Immature natural killer cell (primary cell): ENCODE measurements around the gene HBEGF. TPM values are rescaled to one million over a fixed set of nuclear protein-coding genes. Genes with fewer than 3 reads are reported as not detected.

Source experiments
- DNase-seq, 3 donors: peaks; one replicate each; pipeline ENCODE4 v3.0.0; 2022; ENCODE audit warnings: mixed read lengths in 1 of 3
- H3K27ac Mint-ChIP-seq, 6 donors: one replicate each; pipeline ENCODE4 v1.8.0; 2020; ENCODE audit warnings: mixed read lengths in 6 of 6, mild to moderate bottlenecking in 5 of 6, inconsistent platforms in 4 of 6, moderate library complexity in 3 of 6
- H3K27me3 Mint-ChIP-seq, 3 donors: one replicate each; pipeline ENCODE4 v1.8.0; 2020 to 2021; ENCODE audit warnings: low read depth in 3 of 3, mild to moderate bottlenecking in 3 of 3, mixed read lengths in 3 of 3, moderate library complexity in 3 of 3, inconsistent platforms in 1 of 3
- H3K36me3 Mint-ChIP-seq, 3 donors: one replicate each; pipeline ENCODE4 v1.8.0; 2020; ENCODE audit warnings: mixed read lengths in 3 of 3, inconsistent platforms in 2 of 3, mild to moderate bottlenecking in 2 of 3
- H3K4me1 Mint-ChIP-seq, 2 donors: one replicate each; pipeline ENCODE4 v1.8.0; 2020; ENCODE audit warnings: inconsistent platforms in 2 of 2, mild to moderate bottlenecking in 2 of 2, mixed read lengths in 2 of 2, moderate library complexity in 1 of 2
- H3K4me3 Mint-ChIP-seq, 5 donors: one replicate each; pipeline ENCODE4 v1.8.0; 2020; ENCODE audit warnings: mild to moderate bottlenecking in 5 of 5, mixed read lengths in 5 of 5, inconsistent platforms in 3 of 5, moderate library complexity in 3 of 5
- H3K9me3 Mint-ChIP-seq, 6 donors: one replicate each; pipeline ENCODE4 v1.8.0; 2020; ENCODE audit warnings: mild to moderate bottlenecking in 6 of 6, mixed read lengths in 6 of 6, inconsistent platforms in 4 of 6, moderate library complexity in 3 of 6
- polyA plus RNA-seq, 3 donors: library from polyadenylated mRNA; unstranded; fragments of 300-500 nt; fragmentation: Illumina TruSeq; gene quantifications; one replicate each; pipeline ENCODE4 v1.2.3, GENCODE V29; 2021

HBEGF gene
- polyA plus RNA-seq, 3 donors from 2014 or later = 0.80 to 2.2 TPM; not detected in 1

DNA sequence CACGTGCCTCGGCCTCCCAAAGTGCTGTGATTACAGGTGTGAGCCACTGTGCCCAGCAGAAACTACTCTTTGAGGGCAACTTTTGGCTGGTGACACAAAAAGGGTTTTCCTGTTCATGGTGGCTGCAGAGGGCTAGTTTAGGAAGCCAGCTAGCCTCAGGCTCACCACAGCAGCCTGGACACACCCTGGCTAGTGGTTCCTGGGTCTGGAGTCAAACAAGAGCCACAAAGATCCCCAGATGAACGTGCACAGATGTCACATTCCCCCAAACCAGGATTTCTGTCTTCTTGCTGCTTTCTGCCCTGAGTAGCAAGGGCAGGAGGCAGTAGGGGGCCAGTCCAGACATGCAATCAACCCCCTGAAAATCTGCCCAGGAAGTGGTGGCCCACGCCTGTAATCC, 6.8 kb downstream of the HBEGF start:
- Mint-ChIP-seq H3K27me3 (peaks cover 0 to 5% (median 0%) of the 10 kb centered on the region in 3 donors), H3K4me3 (no peak overlapping the region), H3K36me3 (no peaks in the 10 kb centered on the region), H3K27ac (no peak overlapping the region), H3K4me1 (peaks cover 21 to 28% of the 10 kb centered on the region in 2 donors), H3K9me3 (no peaks in the 10 kb centered on the region)
- peak; percentile 7 to 22 (median 16) for DNase-seq

DNA sequence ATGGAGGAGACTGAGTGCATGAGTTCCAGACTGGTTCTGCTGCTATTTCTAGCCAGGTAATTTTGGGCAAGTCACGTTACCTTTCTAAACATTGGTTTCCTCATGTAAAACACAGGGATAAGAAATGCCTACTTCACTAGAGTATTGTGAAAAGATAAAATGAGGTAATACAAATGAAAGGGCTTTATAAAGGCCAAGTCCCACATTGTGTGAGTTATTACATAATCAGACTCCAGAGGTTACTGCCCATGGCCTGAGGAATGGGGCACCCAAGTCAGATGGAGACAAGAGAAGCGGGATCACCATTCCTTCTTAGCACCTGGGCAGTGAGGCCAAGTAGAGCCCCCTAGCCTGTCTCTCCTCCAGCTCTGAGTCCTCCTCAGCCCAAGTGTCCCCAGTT, 7.5 kb downstream of the HBEGF start:
- Mint-ChIP-seq H3K4me3 (no peak overlapping the region), H3K27ac (no peak overlapping the region), H3K27me3 (peaks cover 0 to 5% (median 0%) of the 10 kb centered on the region in 3 donors), H3K4me1 (peaks cover 21 to 28% of the 10 kb centered on the region in 2 donors), H3K36me3 (no peaks in the 10 kb centered on the region), H3K9me3 (no peaks in the 10 kb centered on the region)
- DNase-seq = no peak

DNA sequence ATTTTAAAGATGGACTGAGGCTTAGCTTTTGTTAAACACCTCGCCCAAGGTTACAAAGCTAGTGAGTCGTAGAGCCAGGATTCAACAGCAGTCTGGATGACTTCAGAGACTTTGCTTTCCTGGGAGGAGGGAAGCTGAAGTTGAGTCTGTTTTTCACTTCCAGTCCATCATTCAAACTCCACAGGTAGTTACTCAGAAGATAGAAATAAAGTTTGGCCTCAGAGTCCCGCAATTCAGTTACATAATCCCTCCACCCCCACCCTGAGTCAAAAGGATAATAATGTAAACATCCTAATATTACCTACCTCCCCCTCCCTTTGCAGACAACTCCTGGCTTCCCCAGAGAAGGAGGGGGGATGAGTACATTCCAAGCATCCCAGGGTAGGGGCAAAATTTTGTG, 8.1 kb downstream of the HBEGF start:
- Mint-ChIP-seq H3K36me3 (no peaks in the 10 kb centered on the region), H3K4me3 (no peak overlapping the region), H3K9me3 (no peaks in the 10 kb centered on the region), H3K27ac (no peak overlapping the region), H3K4me1 (peaks cover 20 to 27% of the 10 kb centered on the region in 2 donors), H3K27me3 (peaks cover 0 to 5% (median 0%) of the 10 kb centered on the region in 3 donors)
- no peak for DNase-seq

DNA sequence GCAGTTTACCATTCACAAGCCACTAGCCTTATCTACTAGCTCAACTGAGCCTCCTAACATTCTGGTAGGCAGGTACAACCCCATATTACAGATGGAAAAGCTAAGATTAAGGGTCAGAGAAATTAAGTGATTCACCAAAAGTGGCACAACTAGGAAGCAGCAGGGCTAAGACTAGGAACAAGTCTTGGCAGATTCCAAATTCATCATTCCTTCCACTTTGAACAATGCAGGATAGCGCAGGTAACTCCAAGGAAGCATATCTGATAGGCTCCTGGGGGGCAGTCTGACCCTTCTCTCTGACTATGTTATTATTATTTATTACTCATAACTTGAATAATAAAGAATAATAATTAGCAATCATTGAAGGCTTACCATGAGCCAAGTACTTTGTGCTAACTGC, 8.5 kb downstream of the HBEGF start:
- H3K36me3 Mint-ChIP-seq = no peaks in the 10 kb centered on the region
- no peak overlapping the region for H3K4me3 Mint-ChIP-seq
- H3K9me3 Mint-ChIP-seq = no peaks in the 10 kb centered on the region
- DNase-seq = no peak
- peaks cover 17 to 23% of the 10 kb centered on the region in 2 donors for H3K4me1 Mint-ChIP-seq
- H3K27ac Mint-ChIP-seq = no peak overlapping the region
- peaks cover 0 to 5% (median 0%) of the 10 kb centered on the region in 3 donors for H3K27me3 Mint-ChIP-seq

DNA sequence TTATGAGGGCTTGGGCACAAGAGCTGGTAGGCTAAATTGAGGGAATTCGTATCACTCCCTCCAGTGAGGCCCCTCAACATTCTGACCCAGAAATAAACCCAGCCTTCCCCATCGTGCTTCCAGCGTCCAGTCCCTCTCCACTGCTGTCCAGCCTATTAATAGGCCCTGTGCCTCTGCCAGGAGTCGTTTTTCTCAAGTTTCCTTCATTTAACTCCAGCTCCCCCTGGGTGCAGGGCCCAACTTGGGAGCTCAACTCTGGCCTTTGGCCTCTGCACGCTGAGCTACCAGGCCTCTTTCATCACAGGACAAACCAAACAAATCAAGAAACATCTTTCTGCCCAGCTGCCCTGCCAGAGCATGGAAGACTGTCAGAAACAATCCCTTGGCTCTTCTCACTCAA, 10.0 kb downstream of the HBEGF start:
- H3K9me3 Mint-ChIP-seq = no peaks in the 10 kb centered on the region
- H3K4me3 Mint-ChIP-seq = no peak overlapping the region
- no peaks in the 10 kb centered on the region for H3K36me3 Mint-ChIP-seq
- peaks cover 5 to 11% of the 10 kb centered on the region in 2 donors for H3K4me1 Mint-ChIP-seq
- no peak overlapping the region for H3K27ac Mint-ChIP-seq
- peaks cover 0 to 5% (median 0%) of the 10 kb centered on the region in 3 donors for H3K27me3 Mint-ChIP-seq
- DNase-seq = no peak

DNA sequence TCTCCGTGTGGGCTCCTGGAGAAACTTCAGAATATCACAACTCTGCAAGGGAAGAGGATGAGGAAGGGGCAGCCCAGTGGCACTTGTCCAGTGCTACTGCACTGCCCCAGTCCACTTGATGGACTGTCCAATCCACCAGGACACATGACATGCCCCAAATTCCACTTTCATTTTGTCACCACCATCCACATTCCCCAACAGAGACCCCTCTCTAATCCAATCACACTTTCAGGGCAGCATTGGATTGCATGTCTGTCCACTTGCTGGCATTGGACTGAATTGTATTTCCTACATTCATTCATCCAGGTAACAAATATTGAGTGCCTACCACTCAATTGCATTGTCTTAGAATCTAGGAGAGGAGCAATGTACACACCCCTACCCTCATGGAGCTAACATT, 14.8 kb downstream of the HBEGF start:
- no peak overlapping the region for H3K4me3 Mint-ChIP-seq
- no peaks in the 10 kb centered on the region for H3K4me1 Mint-ChIP-seq

DNA sequence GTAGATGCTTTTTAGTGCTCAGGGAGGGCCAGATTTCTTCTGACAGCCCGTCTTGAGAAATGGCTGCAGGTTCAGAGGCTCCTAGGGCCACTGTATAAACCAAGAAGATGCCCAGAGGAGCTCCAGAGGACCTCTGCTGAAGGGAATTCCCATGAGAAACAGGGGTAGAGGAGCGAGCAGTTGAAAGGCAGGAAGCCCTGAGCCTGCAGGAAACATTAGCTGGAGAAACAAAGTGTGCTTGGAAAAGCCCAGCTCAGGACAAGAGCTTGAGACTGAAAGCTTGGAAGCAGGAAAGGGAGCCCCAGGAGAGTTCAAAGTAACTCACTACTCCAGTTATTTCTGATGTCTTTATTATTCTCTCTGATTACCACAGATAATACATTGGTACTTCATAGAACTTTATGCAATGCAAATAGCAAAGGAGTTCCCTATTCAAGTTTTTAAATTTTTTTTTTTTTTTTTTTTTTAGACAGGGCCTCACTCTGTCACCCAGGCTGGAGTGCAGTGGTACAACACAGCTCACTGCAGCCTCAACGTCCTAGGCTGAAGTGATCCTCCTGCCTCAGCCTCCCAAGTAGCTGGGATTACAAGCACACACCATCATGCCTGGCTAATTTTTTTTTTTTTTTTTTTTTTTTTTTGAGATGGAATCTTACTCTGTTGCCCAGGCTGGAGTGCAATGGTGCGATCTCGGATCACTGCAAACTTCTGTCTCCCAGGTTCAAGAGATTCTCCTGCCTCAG, 16.5 kb downstream of the HBEGF start:
- no peaks in the 10 kb centered on the region for H3K36me3 Mint-ChIP-seq
- no peak overlapping the region for H3K4me3 Mint-ChIP-seq
- no peaks in the 10 kb centered on the region for H3K4me1 Mint-ChIP-seq
- H3K27me3 Mint-ChIP-seq = no peaks in the 10 kb centered on the region
- no peaks in the 10 kb centered on the region for H3K9me3 Mint-ChIP-seq
- H3K27ac Mint-ChIP-seq = no peak overlapping the region
- no peak for DNase-seq

More for the DNA sequence above, 14.8 kb downstream of the HBEGF start:
- Mint-ChIP-seq H3K27me3 (no peaks in the 10 kb centered on the region), H3K36me3 (no peaks in the 10 kb centered on the region), H3K27ac (no peak overlapping the region), H3K9me3 (no peaks in the 10 kb centered on the region)
- no peak for DNase-seq

DNA sequence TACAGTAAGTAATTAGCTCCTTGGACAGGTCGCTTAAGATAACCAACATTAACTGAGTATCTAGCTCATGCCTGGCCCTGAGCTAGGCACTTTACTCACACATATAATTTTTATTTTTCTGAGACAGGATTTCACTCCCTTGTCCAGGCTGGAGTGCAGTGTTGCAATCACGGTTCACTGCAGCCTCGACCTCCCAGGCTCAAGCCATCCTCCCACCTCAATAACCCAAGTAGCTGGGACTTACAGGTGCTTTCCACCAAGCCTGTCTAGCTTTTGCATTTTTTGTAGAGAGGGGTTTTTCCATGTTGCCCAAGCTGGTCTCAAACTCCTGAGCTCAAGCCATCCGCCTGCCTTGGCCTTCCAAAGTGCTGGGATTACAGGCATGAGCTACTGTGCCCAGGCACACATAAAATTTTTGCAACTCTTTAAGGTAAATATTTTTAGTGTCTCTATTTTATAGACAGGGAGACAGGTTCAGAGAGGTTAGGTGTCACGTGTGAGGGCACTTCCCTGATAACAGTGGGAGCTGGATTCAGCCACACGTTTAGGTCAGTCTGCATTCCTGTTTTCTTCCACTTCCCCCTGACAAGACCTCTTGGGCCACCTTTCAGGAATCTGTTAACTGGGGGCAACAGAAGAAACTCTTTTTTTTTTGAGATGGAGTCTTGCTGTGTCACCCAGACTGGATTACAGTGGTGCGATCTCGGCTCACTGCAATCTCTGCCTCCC, 18.2 kb downstream of the HBEGF start:
- Mint-ChIP-seq H3K9me3 (no peaks in the 10 kb centered on the region), H3K27ac (no peak overlapping the region), H3K36me3 (no peaks in the 10 kb centered on the region), H3K4me1 (no peaks in the 10 kb centered on the region), H3K4me3 (no peak overlapping the region), H3K27me3 (no peaks in the 10 kb centered on the region)
- DNase-seq = no peak

DNA sequence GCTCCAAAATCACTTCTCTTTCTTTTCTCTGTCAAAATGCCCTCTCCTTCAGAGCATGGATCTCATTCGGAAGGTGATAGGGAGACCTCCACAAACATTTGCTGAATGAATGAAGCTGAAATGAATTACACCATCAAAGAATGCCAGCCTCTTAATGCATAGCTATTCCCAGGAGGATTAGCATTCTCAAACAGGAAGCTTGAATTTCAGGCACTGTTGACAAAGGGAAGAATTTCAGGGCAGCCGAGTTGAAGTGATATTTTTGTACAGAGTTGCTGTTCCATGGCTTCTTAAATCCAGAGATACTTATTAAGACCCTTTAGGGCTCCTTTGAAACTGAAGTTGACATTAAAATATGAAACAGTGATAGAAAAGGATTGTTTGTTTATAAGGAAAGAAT, 18.8 kb downstream of the HBEGF start:
- Mint-ChIP-seq H3K4me1 (no peaks in the 10 kb centered on the region), H3K36me3 (no peaks in the 10 kb centered on the region), H3K27me3 (no peaks in the 10 kb centered on the region), H3K27ac (no peak overlapping the region), H3K4me3 (no peak overlapping the region), H3K9me3 (no peaks in the 10 kb centered on the region)
- no peak for DNase-seq

DNA sequence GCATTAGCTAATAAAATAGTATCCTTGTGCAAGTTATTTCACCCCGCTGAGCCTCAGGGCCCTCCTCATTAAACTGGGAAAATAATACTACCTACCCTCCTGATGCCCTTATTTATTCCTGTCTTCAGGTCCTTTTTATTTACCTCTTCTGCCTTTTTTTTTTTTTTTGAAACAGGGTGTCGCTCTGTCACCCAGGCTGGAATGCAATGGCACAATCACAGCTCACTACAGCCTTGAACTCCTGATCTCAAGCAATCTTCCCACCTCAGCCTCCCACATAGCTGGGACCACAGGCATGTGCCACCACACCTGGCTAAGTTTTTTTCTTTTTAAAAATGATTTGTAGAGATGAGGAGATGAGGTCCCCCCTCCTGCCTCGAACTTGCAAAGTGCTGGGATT, 20.9 kb downstream of the HBEGF start:
- no peaks in the 10 kb centered on the region for H3K36me3 Mint-ChIP-seq
- H3K9me3 Mint-ChIP-seq = no peaks in the 10 kb centered on the region
- no peak overlapping the region for H3K27ac Mint-ChIP-seq
- no peak overlapping the region for H3K4me3 Mint-ChIP-seq
- peaks cover 0 to 2% (median 2%) of the 10 kb centered on the region in 3 donors for H3K27me3 Mint-ChIP-seq
- no peak for DNase-seq
- H3K4me1 Mint-ChIP-seq = no peaks in the 10 kb centered on the region

DNA sequence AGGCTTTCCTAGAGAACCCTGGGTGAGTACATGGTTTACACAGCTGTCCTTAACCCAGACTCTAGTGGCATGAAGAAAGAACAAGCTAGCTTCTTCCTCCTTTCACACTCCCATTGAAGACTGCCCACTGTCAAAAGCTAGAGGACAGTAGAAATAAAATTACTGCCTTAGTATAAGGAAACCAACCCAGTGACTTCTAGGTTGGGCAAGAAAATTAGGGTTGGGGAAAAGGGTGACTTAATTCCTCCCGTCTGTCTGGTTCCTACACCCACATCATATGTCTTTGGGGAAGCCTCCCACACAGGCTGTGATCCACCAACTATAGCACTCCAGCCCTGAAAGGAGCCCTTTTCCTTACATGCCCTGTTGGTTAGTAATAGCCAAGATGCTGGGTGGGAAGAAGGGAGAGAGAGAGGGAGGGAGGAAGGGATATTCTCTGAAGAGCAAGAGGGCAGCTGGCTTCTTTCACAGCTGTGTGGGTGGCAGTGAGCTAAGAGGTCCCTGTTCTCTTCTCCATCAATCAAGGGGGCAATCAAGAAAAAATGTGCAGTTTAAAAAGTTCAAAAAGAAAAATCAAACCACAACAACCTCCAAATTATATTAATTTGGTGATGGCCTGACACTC, 21.7 kb downstream of the HBEGF start:
- no peaks in the 10 kb centered on the region for H3K4me1 Mint-ChIP-seq
- H3K9me3 Mint-ChIP-seq = no peaks in the 10 kb centered on the region
- DNase-seq = no peak
- no peak overlapping the region for H3K27ac Mint-ChIP-seq
- no peaks in the 10 kb centered on the region for H3K36me3 Mint-ChIP-seq
- H3K27me3 Mint-ChIP-seq = peaks cover 0 to 2% (median 2%) of the 10 kb centered on the region in 3 donors
- no peak overlapping the region for H3K4me3 Mint-ChIP-seq

DNA sequence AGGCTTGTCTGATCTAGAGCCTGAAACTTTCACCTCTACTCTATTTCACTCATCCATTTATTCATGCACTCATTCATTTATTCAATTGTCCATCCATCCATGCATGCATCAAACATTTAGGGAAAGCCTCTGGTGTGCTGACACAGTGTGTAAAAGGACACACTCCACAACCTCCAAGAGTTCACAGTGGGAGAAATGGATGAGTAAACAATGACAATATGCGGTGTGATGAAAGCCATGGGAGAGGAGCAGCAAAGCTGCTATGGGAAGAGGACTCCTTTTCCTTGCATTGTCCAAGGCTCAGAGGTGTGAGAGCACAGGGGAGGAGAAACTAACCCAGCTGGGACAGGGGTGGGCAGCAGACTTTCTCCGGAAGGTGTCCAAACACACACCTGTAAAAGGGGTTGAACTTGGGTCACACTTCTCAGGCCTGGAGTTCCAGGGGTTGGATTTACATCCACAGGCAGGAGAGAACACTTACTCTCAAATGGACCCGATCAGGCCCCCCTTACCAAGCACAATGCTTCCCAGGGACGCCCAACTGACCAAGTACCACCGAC, 22.3 kb downstream of the HBEGF start:
- H3K27ac Mint-ChIP-seq = no peak overlapping the region
- H3K36me3 Mint-ChIP-seq = no peaks in the 10 kb centered on the region
- no peaks in the 10 kb centered on the region for H3K4me1 Mint-ChIP-seq
- no peak for DNase-seq
- H3K27me3 Mint-ChIP-seq = peaks cover 0 to 2% (median 2%) of the 10 kb centered on the region in 3 donors
- no peaks in the 10 kb centered on the region for H3K9me3 Mint-ChIP-seq
- no peak overlapping the region for H3K4me3 Mint-ChIP-seq

DNA sequence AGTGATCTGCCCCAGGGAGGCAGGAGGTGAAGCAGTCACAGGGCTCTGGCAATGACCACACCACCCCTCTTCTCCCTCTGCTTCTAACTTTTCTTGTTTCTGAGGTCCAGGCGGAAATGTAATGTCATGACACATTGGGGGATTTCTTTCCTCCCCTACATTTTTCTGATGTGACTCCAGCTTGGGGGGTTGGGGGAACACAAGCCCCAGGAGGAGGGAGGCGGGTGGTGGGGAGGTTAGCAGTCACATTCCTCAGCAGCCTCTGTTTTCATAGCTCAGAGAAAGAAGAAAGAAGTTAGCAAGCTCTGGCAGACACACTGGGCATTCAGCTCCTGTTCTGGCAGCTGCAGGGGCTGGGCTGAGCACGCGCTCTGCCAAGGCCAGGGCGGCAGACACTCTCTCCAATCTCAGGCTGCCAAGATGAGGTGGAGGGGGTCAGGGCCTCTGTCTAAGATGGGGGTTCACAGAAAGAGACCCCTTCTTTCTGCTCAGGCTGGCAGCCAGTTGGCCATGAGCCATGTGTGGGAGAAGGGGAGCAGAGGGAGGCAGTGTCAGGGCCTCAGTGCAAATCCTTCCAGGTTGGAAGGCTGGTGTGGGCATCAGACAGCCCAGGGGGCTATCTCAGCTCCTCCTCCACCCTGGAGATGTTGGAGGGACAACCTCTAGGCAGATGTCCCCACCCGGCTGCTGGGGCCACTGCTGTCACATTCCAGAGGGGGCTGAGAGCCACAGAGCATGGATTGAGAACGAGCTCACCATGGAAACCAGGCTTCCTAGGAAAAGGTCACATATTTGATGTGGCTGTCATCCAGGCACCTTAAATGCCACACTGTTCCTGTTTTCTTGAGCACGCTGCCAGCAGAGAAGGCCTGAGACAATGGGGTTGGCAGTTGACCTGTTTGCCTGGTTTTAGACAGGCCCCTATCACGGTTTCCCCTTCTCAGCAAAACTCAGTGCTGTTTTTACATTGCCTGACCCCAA, 23.4 kb downstream of the HBEGF start:
- Mint-ChIP-seq H3K4me1 (no peaks in the 10 kb centered on the region), H3K27me3 (peaks cover 0 to 2% (median 2%) of the 10 kb centered on the region in 3 donors), H3K9me3 (no peaks in the 10 kb centered on the region), H3K4me3 (no peak overlapping the region), H3K27ac (no peak overlapping the region), H3K36me3 (peaks cover 0 to 3% (median 0%) of the 10 kb centered on the region in 3 donors)
- DNase-seq = no peak
